Measurements from ENCODE around the gene BANK1. TPM values are rescaled to one million over a fixed set of nuclear protein-coding genes. Genes with fewer than 3 reads are reported as not detected.
A peak's percentile ranks its signal among the peaks of the same experiment; 100 is the strongest.

BANK1 gene
- total RNA-seq, 4 donors from 2014 or later, result 0.22 to 1.4 (median 0.96) TPM

- intact Hi-C loops (cut with DNase I; ENCODE audit: low total_unique reads), result no loop called here
- no peak overlapping the region for H3K4me3 ChIP-seq (ENCODE audit: low read depth, poor library complexity, severe bottlenecking)
- 62 to 66% methylated on average over 1 of the region's 1 CpG for WGBS, 2 donors
- DNase-seq (ENCODE audit: low spot score in 2 of 2), result no peak
- TF ChIP-seq CTCF (IDR thresholded peaks at IDR 0.05), result no peak
- no peak for TF ChIP-seq POLR2A (IDR thresholded peaks at IDR 0.05)
These were observed 5.0 kb upstream of the BANK1 start for GRCh38 chr4:101785486-101785885.

GRCh38 chr4:101787701-101788316 is 2.7 kb upstream of the BANK1 start:
- TF ChIP-seq CTCF (IDR thresholded peaks at IDR 0.05), result no peak
- TF ChIP-seq POLR2A (IDR thresholded peaks at IDR 0.05), result no peak
- H3K4me3 ChIP-seq (ENCODE audit: low read depth, poor library complexity, severe bottlenecking), result no peak overlapping the region
- intact Hi-C loops (cut with DNase I; ENCODE audit: low total_unique reads), result no loop called here
- WGBS, 2 donors, result 82 to 84% methylated on average over 4 of the region's 4 CpGs
- DNase-seq (ENCODE audit: low spot score in 2 of 2), result no peak

- peak in 1 of 2 donors; percentile 58 for DNase-seq (ENCODE audit: low spot score in 2 of 2)
- no peak overlapping the region for H3K4me3 ChIP-seq (ENCODE audit: low read depth, poor library complexity, severe bottlenecking)
- intact Hi-C loops (cut with DNase I; ENCODE audit: low total_unique reads), result no loop called here
- WGBS, 2 donors, result 55 to 61% methylated on average over 12 of the region's 12 CpGs
- TF ChIP-seq CTCF (IDR thresholded peaks at IDR 0.05) (no peak), POLR2A (IDR thresholded peaks at IDR 0.05) (no peak)
These were observed 640 bp downstream of the BANK1 start for GRCh38 chr4:101791182-101791558.

GRCh38 chr4:101792056-101792590 is 1.6 kb downstream of the BANK1 start:
- intact Hi-C loops (cut with DNase I; ENCODE audit: low total_unique reads), result no loop called here
- no peak for DNase-seq (ENCODE audit: low spot score in 2 of 2)
- 43 to 64% methylated on average over 4 of the region's 4 CpGs for WGBS, 2 donors
- H3K4me3 ChIP-seq (ENCODE audit: low read depth, poor library complexity, severe bottlenecking), result no peak overlapping the region
- TF ChIP-seq POLR2A (IDR thresholded peaks at IDR 0.05) (no peak), CTCF (IDR thresholded peaks at IDR 0.05) (no peak)

- no peak overlapping the region for H3K4me3 ChIP-seq (ENCODE audit: low read depth, poor library complexity, severe bottlenecking)
- intact Hi-C loops (cut with DNase I; ENCODE audit: low total_unique reads), result no loop called here
- DNase-seq (ENCODE audit: low spot score in 2 of 2), result no peak
- TF ChIP-seq POLR2A (IDR thresholded peaks at IDR 0.05) (no peak), CTCF (IDR thresholded peaks at IDR 0.05) (no peak)
These were observed 2.9 kb downstream of the BANK1 start for GRCh38 chr4:101793397-101793796.

- WGBS, 2 donors, result 87 to 94% methylated on average over 1 of the region's 1 CpG
- H3K4me3 ChIP-seq (ENCODE audit: low read depth, poor library complexity, severe bottlenecking), result no peak overlapping the region
- TF ChIP-seq POLR2A (IDR thresholded peaks at IDR 0.05), result no peak
- no peak for TF ChIP-seq CTCF (IDR thresholded peaks at IDR 0.05)
- intact Hi-C loops (cut with DNase I; ENCODE audit: low total_unique reads), result no loop called here
- no peak for DNase-seq (ENCODE audit: low spot score in 2 of 2)
These were observed 4.3 kb downstream of the BANK1 start for GRCh38 chr4:101794806-101795205.
